OCI-LY1 (cell line): ENCODE measurements around the gene ZNF318.

Experiments
- H2AFZ ChIP-seq: fragments of 200-600 bp; sonication (generic), shearing (Covaris generic); 2 replicates; pipeline ENCODE4 v1.6.0; 2014; ENCODE audit warnings: antibody characterized with exemption, mild to moderate bottlenecking, low read length
- H3F3A ChIP-seq: fragments of 200-600 bp; sonication (generic), shearing (Covaris generic); 2 replicates; pipeline ENCODE4 v1.6.0; 2014; ENCODE audit warnings: mild to moderate bottlenecking, antibody characterized with exemption, low read length, moderate library complexity; ENCODE audit not compliant: insufficient read depth
- H3K27ac ChIP-seq: fragments of 200-600 bp; sonication (generic); 2 replicates; pipeline ENCODE4 v1.5.1; 2014; ENCODE audit warnings: low read length, mixed run types, mild to moderate bottlenecking, low read depth; ENCODE audit not compliant: poor library complexity, severe bottlenecking
- H3K27me3 ChIP-seq: fragments of 200-600 bp; sonication (generic); 2 replicates; pipeline ENCODE4 v1.6.0; 2014; ENCODE audit warnings: antibody characterized with exemption, mild to moderate bottlenecking, low read length, moderate library complexity; ENCODE audit not compliant: insufficient read depth
- H3K36me3 ChIP-seq: fragments of 200-600 bp; sonication (generic); 2 replicates; pipeline ENCODE4 v1.6.1; 2014; ENCODE audit warnings: mild to moderate bottlenecking, antibody characterized with exemption, low read length, moderate library complexity, mixed read lengths; ENCODE audit not compliant: insufficient read depth
- H3K4me1 ChIP-seq: fragments of 200-600 bp; sonication (generic); 2 replicates; pipeline ENCODE4 v1.5.1; 2014; ENCODE audit warnings: mild to moderate bottlenecking, low read length, moderate library complexity; ENCODE audit not compliant: insufficient read depth, severe bottlenecking
- H3K4me2 ChIP-seq: fragments of 200-600 bp; sonication (generic), shearing (Covaris generic); 2 replicates; pipeline ENCODE4 v1.6.1; 2014; ENCODE audit warnings: low read length
- H3K4me3 ChIP-seq: fragments of 200-600 bp; sonication (generic); 2 replicates; pipeline ENCODE4 v1.5.1; 2014; ENCODE audit warnings: low read length, low read depth, mild to moderate bottlenecking, mixed read lengths; ENCODE audit not compliant: poor library complexity, severe bottlenecking
- H3K79me2 ChIP-seq: fragments of 200-600 bp; shearing (Covaris generic); 2 replicates; pipeline ENCODE4 v1.6.1; 2016; ENCODE audit warnings: mixed run types, low read length, mixed read lengths; ENCODE audit not compliant: insufficient read depth
- H3K9ac ChIP-seq: fragments of 200-600 bp; sonication (generic), shearing (Covaris generic); 2 replicates; pipeline ENCODE4 v1.6.1; 2014; ENCODE audit warnings: mild to moderate bottlenecking, low read length, mixed read lengths
- H3K9me2 ChIP-seq: fragments of 200-600 bp; sonication (generic), shearing (Covaris generic); 2 replicates; pipeline ENCODE4 v1.6.1; 2014; ENCODE audit warnings: low read depth, mild to moderate bottlenecking, low read length, mixed read lengths
- H3K9me3 ChIP-seq: fragments of 200-600 bp; shearing (Covaris generic); 2 replicates; pipeline ENCODE4 v1.6.1; 2014; ENCODE audit warnings: low read length, mixed read lengths
- H4K20me1 ChIP-seq: fragments of 200-600 bp; sonication (generic), shearing (Covaris generic); 2 replicates; pipeline ENCODE4 v1.6.0; 2016; ENCODE audit warnings: mild to moderate bottlenecking, low read length; ENCODE audit not compliant: insufficient read depth
- CTCF ChIP-seq: fragments of 200-600 bp; sonication (generic), shearing (Covaris generic); IDR thresholded peaks from 2 replicates; pipeline ENCODE4 v1.5.1; 2017; ENCODE audit warnings: mild to moderate bottlenecking, antibody characterized with exemption, low read length, moderate library complexity, mixed read lengths
- EZH2 ChIP-seq: fragments of 200-600 bp; sonication (generic), shearing (Covaris generic); IDR thresholded peaks from 2 replicates; pipeline ENCODE4 v1.8.0; 2017; ENCODE audit warnings: borderline replicate concordance, mixed run types, mild to moderate bottlenecking, antibody characterized with exemption, low read length, moderate library complexity, mixed read lengths

The ZNF318 gene

GRCh38 chr6:43334466-43335095 lies 34.9 kb downstream of the ZNF318 start:
- H3K4me1 ChIP-seq: no peaks in the 10 kb centered on the region
- no peak for TF ChIP-seq EZH2
- TF ChIP-seq CTCF: peak; percentile 48
- H3K27me3 ChIP-seq: no peaks in the 10 kb centered on the region
- no peaks in the 10 kb centered on the region for H3F3A ChIP-seq
- H3K79me2 ChIP-seq: no peaks in the 10 kb centered on the region
- peaks cover 30% of the 10 kb centered on the region for H3K36me3 ChIP-seq
- no peak overlapping the region for H3K4me2 ChIP-seq
- no peak overlapping the region for H2AFZ ChIP-seq
- H3K9me2 ChIP-seq: no peaks in the 10 kb centered on the region
- H3K27ac ChIP-seq: no peak overlapping the region
- no peak overlapping the region for H3K4me3 ChIP-seq
- no peaks in the 10 kb centered on the region for H3K9me3 ChIP-seq
- no peaks in the 10 kb centered on the region for H4K20me1 ChIP-seq
- H3K9ac ChIP-seq: no peak overlapping the region

GRCh38 chr6:43331891-43332290 lies 37.6 kb downstream of the ZNF318 start:
- Histone ChIP-seq H3K4me2 (no peak overlapping the region), H3K27me3 (no peaks in the 10 kb centered on the region), H3K27ac (no peak overlapping the region), H3F3A (no peaks in the 10 kb centered on the region), H3K4me3 (no peak overlapping the region), H4K20me1 (no peaks in the 10 kb centered on the region), H3K9me3 (no peaks in the 10 kb centered on the region), H3K79me2 (no peaks in the 10 kb centered on the region), H2AFZ (no peak overlapping the region), H3K9ac (no peak overlapping the region), H3K9me2 (no peaks in the 10 kb centered on the region), H3K4me1 (no peaks in the 10 kb centered on the region), H3K36me3 (peaks cover 6% of the 10 kb centered on the region; the same call in 1 of the 2 replicates)
- TF ChIP-seq CTCF (no peak), EZH2 (no peak)

- no peak overlapping the region for H2AFZ ChIP-seq
- no peak overlapping the region for H3K4me3 ChIP-seq
- H3K9me3 ChIP-seq: no peaks in the 10 kb centered on the region
- no peak overlapping the region for H3K9ac ChIP-seq
- no peaks in the 10 kb centered on the region for H4K20me1 ChIP-seq
- H3K27ac ChIP-seq: no peak overlapping the region
- no peaks in the 10 kb centered on the region for H3K9me2 ChIP-seq
- H3K4me1 ChIP-seq: no peaks in the 10 kb centered on the region
- no peaks in the 10 kb centered on the region for H3K27me3 ChIP-seq
- no peak overlapping the region for H3K4me2 ChIP-seq
- H3F3A ChIP-seq: no peaks in the 10 kb centered on the region
- H3K79me2 ChIP-seq: no peaks in the 10 kb centered on the region
- H3K36me3 ChIP-seq: peaks cover 5% of the 10 kb centered on the region; the same call in 1 of the 2 replicates
- TF ChIP-seq CTCF: no peak
- no peak for TF ChIP-seq EZH2
Observed at GRCh38 chr6:43331470-43331869, 38.0 kb downstream of the ZNF318 start.
